Mammary epithelial cell (primary cell): ENCODE results near the gene ENTREP1.

Experiments
- CTCF ChIP-seq, 2 donors: IDR thresholded peaks in 1 of 2; conservative IDR thresholded peaks in 1 of 2; 2 replicates each; pipeline ENCODE4 v1.5.1; 2011 to 2012; ENCODE audit warnings: inconsistent platforms in 2 of 2, low read length in 2 of 2, mild to moderate bottlenecking in 2 of 2, control low read depth in 1 of 2, low read depth in 1 of 2; ENCODE audit not compliant: insufficient read depth in 1 of 2; ENCODE audit errors: extremely low read depth in 1 of 2
- EZH2 ChIP-seq: IDR thresholded peaks from 2 replicates; pipeline ENCODE4 v1.6.1; 2012; ENCODE audit warnings: low read length, inconsistent platforms, borderline replicate concordance

- no peak for TF ChIP-seq CTCF (conservative IDR thresholded peaks at IDR 0.05 in 1 of 2, IDR thresholded peaks at IDR 0.05 in 1 of 2; ENCODE audit: extremely low read depth in 1 of 2, insufficient read depth in 1 of 2, low read depth in 1 of 2, low read length in 2 of 2)
- no peak for TF ChIP-seq EZH2
Measured at GRCh38 chr9:69385581-69386033, 60.6 kb downstream of the ENTREP1 start.
